ENCODE results near the gene GPR3.

The GPR3 gene

GRCh38 chr1:27416387-27417111 is 24.1 kb downstream of the GPR3 start:
- H3K27me3 ChIP-seq = no peaks in the 10 kb centered on the region
- peaks cover 0 to 3% of the 10 kb centered on the region in 2 experiments for H3K4me1 ChIP-seq (ENCODE audit: control insufficient read depth in 1 of 2, insufficient read depth in 1 of 2, low read depth in 1 of 2, low read length in 1 of 2)
- peak; percentile 32 for TF ChIP-seq CTCF (IDR thresholded peaks at IDR 0.05)
- H3K4me3 ChIP-seq (ENCODE audit: low read depth in 1 of 2, low read length in 1 of 2) = no peak overlapping the region
- H3K9me3 ChIP-seq = no peaks in the 10 kb centered on the region
- peaks cover 80% of the 10 kb centered on the region for H3K36me3 ChIP-seq
- H3K27ac ChIP-seq = peak overlapping the region; percentile 27

- H3K36me3 ChIP-seq = peaks cover 68% of the 10 kb centered on the region
- TF ChIP-seq CTCF (IDR thresholded peaks at IDR 0.05) = no peak
- H3K27me3 ChIP-seq = no peaks in the 10 kb centered on the region
- H3K9me3 ChIP-seq = no peaks in the 10 kb centered on the region
- H3K27ac ChIP-seq = no peak overlapping the region
- peaks cover 0 to 5% of the 10 kb centered on the region in 2 experiments for H3K4me1 ChIP-seq (ENCODE audit: control insufficient read depth in 1 of 2, insufficient read depth in 1 of 2, low read depth in 1 of 2, low read length in 1 of 2)
- H3K4me3 ChIP-seq (ENCODE audit: low read depth in 1 of 2, low read length in 1 of 2) = no peak overlapping the region
These were observed 25.3 kb downstream of the GPR3 start for GRCh38 chr1:27417713-27418112.

GRCh38 chr1:27418326-27419185 is 26.1 kb downstream of the GPR3 start:
- Histone ChIP-seq H3K9me3 (no peaks in the 10 kb centered on the region), H3K27me3 (no peaks in the 10 kb centered on the region), H3K27ac (no peak overlapping the region), H3K36me3 (peaks cover 60% of the 10 kb centered on the region), H3K4me1 (ENCODE audit: control insufficient read depth in 1 of 2, insufficient read depth in 1 of 2, low read depth in 1 of 2, low read length in 1 of 2) (peaks cover 0 to 5% of the 10 kb centered on the region in 2 experiments), H3K4me3 (ENCODE audit: low read depth in 1 of 2, low read length in 1 of 2) (no peak overlapping the region)
- no peak for TF ChIP-seq CTCF (IDR thresholded peaks at IDR 0.05)

GRCh38 chr1:27423709-27424108 is 31.3 kb downstream of the GPR3 start:
- Histone ChIP-seq H3K27me3 (no peaks in the 10 kb centered on the region), H3K27ac (peak overlapping the region; percentile 20), H3K9me3 (no peaks in the 10 kb centered on the region), H3K4me1 (ENCODE audit: control insufficient read depth in 1 of 2, insufficient read depth in 1 of 2, low read depth in 1 of 2, low read length in 1 of 2) (peaks cover 16 to 24% of the 10 kb centered on the region in 2 experiments), H3K4me3 (ENCODE audit: low read depth in 1 of 2, low read length in 1 of 2) (no peak overlapping the region), H3K36me3 (peaks cover 52% of the 10 kb centered on the region)
- TF ChIP-seq CTCF (IDR thresholded peaks at IDR 0.05) = no peak

- Histone ChIP-seq H3K9me3 (no peaks in the 10 kb centered on the region), H3K4me3 (ENCODE audit: low read depth in 1 of 2, low read length in 1 of 2) (no peak overlapping the region), H3K36me3 (peaks cover 44% of the 10 kb centered on the region), H3K27ac (peak overlapping the region; percentile 80), H3K27me3 (no peaks in the 10 kb centered on the region), H3K4me1 (ENCODE audit: control insufficient read depth in 1 of 2, insufficient read depth in 1 of 2, low read depth in 1 of 2, low read length in 1 of 2) (peaks cover 49 to 55% of the 10 kb centered on the region in 2 experiments)
- TF ChIP-seq CTCF (IDR thresholded peaks at IDR 0.05) = no peak
These were observed 34.9 kb downstream of the GPR3 start for GRCh38 chr1:27427329-27427728.

Data from neutrophil (primary cell).